ENCODE data around the gene PDCD1.
"Not testable (repeated sequence)": the region's sequence is repeated elsewhere in the genome, so short reads cannot be mapped to it uniquely, and the experiment has no call there.

The PDCD1 gene

GRCh38 chr2:241809383-241810306, 49.0 kb downstream of the PDCD1 start:
- Histone ChIP-seq H3K4me3 (no peak overlapping the region; a peak in 1 of 20 replicates), H3K27me3 (peaks cover 0 to 28% (median 0%) of the 10 kb centered on the region in 11 experiments; a peak in 9 of 22 replicates), H3K9me3 (replicated peaks in 1 of 11) (peaks cover 0 to 6% (median 2%) of the 10 kb centered on the region in 11 experiments; a peak in 8 of 22 replicates), H4K20me1 (peaks cover 0 to 14% (median 0%) of the 10 kb centered on the region in 11 experiments; a peak in 4 of 22 replicates), H3K4me1 (peaks cover 53 to 71% (median 70%) of the 10 kb centered on the region in 10 experiments), H3K4me2 (peak overlapping the region; percentile 30 to 97 (median 89)), H3K9ac (peak overlapping the region in 10 of 11 experiments; percentile 11 to 62 (median 44); a peak in 17 of 22 replicates), H3K36me3 (no peaks in the 10 kb centered on the region), H3K27ac (peak overlapping the region in 6 of 11 experiments; percentile 30 to 51 (median 39); a peak in 8 of 22 replicates)
- TF ChIP-seq Cebpa-rat (IDR thresholded peaks at IDR 0.05), result no peak

GRCh38 chr2:241808721-241809382, 49.8 kb downstream of the PDCD1 start, which contains the start of gene NEU4:
Gene NEU4, plus strand, starts transcription at chr2:241809193. Its CDS starts 5,292 bp downstream, at chr2:241814485.
- H3K27ac ChIP-seq, result peak within 1 kb of the TSS in 7 of 11 experiments; percentile 14 to 51 (median 39); a peak in 10 of 22 replicates
- H3K9me3 ChIP-seq (replicated peaks in 1 of 11), result no peaks in the 10 kb centered on the region; a peak in 2 of 22 replicates
- H3K4me1 ChIP-seq, result peaks cover 53 to 71% (median 70%) of the 10 kb centered on the region in 10 experiments
- no peaks in the 10 kb centered on the region for H3K36me3 ChIP-seq
- no peak within 1 kb of the TSS; a peak in 1 of 20 replicates for H3K4me3 ChIP-seq
- peak within 1 kb of the TSS in 10 of 11 experiments; percentile 11 to 62 (median 44); a peak in 17 of 22 replicates for H3K9ac ChIP-seq
- TF ChIP-seq Cebpa-rat (IDR thresholded peaks at IDR 0.05), result no peak
- peaks cover 0 to 36% (median 6%) of the 10 kb centered on the region in 11 experiments; a peak in 11 of 22 replicates for H3K27me3 ChIP-seq
- peaks cover 0 to 14% (median 0%) of the 10 kb centered on the region in 11 experiments; a peak in 4 of 22 replicates for H4K20me1 ChIP-seq
- peak within 1 kb of the TSS; percentile 30 to 97 (median 89) for H3K4me2 ChIP-seq

- no peak overlapping the region for H3K4me3 ChIP-seq
- H3K4me1 ChIP-seq, result peaks cover 51 to 71% (median 70%) of the 10 kb centered on the region in 10 experiments
- H3K27me3 ChIP-seq, result peaks cover 0 to 40% (median 6%) of the 10 kb centered on the region in 11 experiments; a peak in 11 of 22 replicates
- peak overlapping the region in 5 of 11 experiments; percentile 8 to 60 (median 40); a peak in 5 of 22 replicates for H3K9ac ChIP-seq
- no peaks in the 10 kb centered on the region for H3K9me3 ChIP-seq (replicated peaks in 1 of 11)
- peaks cover 0 to 12% (median 0%) of the 10 kb centered on the region in 11 experiments; a peak in 4 of 22 replicates for H4K20me1 ChIP-seq
- peak overlapping the region; percentile 30 to 97 (median 89); a peak in 21 of 22 replicates for H3K4me2 ChIP-seq
- H3K36me3 ChIP-seq, result no peaks in the 10 kb centered on the region
- H3K27ac ChIP-seq, result peak overlapping the region in 6 of 11 experiments; percentile 9 to 51 (median 22); a peak in 8 of 22 replicates
- TF ChIP-seq Cebpa-rat (IDR thresholded peaks at IDR 0.05), result no peak
Measured at GRCh38 chr2:241808051-241808720, 50.5 kb downstream of the PDCD1 start.

GRCh38 chr2:241806217-241806616, 52.5 kb downstream of the PDCD1 start:
- H3K4me1 ChIP-seq, result peaks cover 47 to 71% (median 67%) of the 10 kb centered on the region in 10 experiments
- H3K4me2 ChIP-seq; H3K9me3 ChIP-seq (replicated peaks in 1 of 11); H3K9ac ChIP-seq; H3K27ac ChIP-seq; H3K4me3 ChIP-seq; H4K20me1 ChIP-seq; H3K36me3 ChIP-seq: not testable (repeated sequence)
- peaks cover 0 to 37% (median 6%) of the 10 kb centered on the region in 11 experiments; a peak in 11 of 22 replicates for H3K27me3 ChIP-seq

GRCh38 chr2:241804326-241805229, 54.1 kb downstream of the PDCD1 start:
- H3K27ac ChIP-seq, result peak overlapping the region; percentile 36 to 71 (median 61)
- no peaks in the 10 kb centered on the region for H3K9me3 ChIP-seq (replicated peaks in 1 of 11)
- no peaks in the 10 kb centered on the region for H3K36me3 ChIP-seq
- peaks cover 38 to 71% (median 62%) of the 10 kb centered on the region in 10 experiments for H3K4me1 ChIP-seq
- peaks cover 0 to 32% (median 6%) of the 10 kb centered on the region in 11 experiments; a peak in 11 of 22 replicates for H3K27me3 ChIP-seq
- H3K9ac ChIP-seq, result peak overlapping the region; percentile 53 to 81 (median 69)
- peak overlapping the region; percentile 49 to 72 (median 59) for H3K4me3 ChIP-seq
- no peaks in the 10 kb centered on the region; a peak in 2 of 22 replicates for H4K20me1 ChIP-seq
- peak overlapping the region; percentile 95 to 100 (median 98) for H3K4me2 ChIP-seq
- no peak for TF ChIP-seq Cebpa-rat (IDR thresholded peaks at IDR 0.05)

GRCh38 chr2:241803387-241804325, 55.0 kb downstream of the PDCD1 start:
- Histone ChIP-seq H3K4me1 (peaks cover 30 to 71% (median 62%) of the 10 kb centered on the region in 10 experiments), H3K27ac (peak overlapping the region; percentile 36 to 71 (median 61)), H3K4me2 (peak overlapping the region; percentile 95 to 100 (median 98)), H3K27me3 (peaks cover 0 to 23% (median 6%) of the 10 kb centered on the region in 11 experiments; a peak in 11 of 22 replicates), H3K9me3 (replicated peaks in 1 of 11) (no peaks in the 10 kb centered on the region), H4K20me1 (no peaks in the 10 kb centered on the region), H3K9ac (peak overlapping the region; percentile 53 to 81 (median 69)), H3K4me3 (peak overlapping the region; percentile 49 to 72 (median 59)), H3K36me3 (no peaks in the 10 kb centered on the region)
- no peak for TF ChIP-seq Cebpa-rat (IDR thresholded peaks at IDR 0.05)
